Activated naive CD8-positive, alpha-beta T cell treated with anti-CD3 and anti-CD28 coated beads, Interleukin-2, amount 10 ng/mL, durations not matched to agents 7 days and 5 days (primary cell): ENCODE data around the gene CINP. TPM values are rescaled to one million over a fixed set of nuclear protein-coding genes. Genes with fewer than 3 reads are reported as not detected.

ENCODE experiments used
- ATAC-seq: fragments of 150-1000 bp; cut with Tn5 transposase; one replicate; pipeline ENCODE4 v1.10.0; 2021; ENCODE audit warnings: low read depth, moderate library complexity
- POLR2A ChIA-PET: fragments of 350-600 bp; sonication (Branson Sonifier 250); formaldehyde crosslinking; loops from one replicate; lab custom pipeline; 2021; ENCODE audit warnings: antibody characterized with exemption; lab: Charles Lee
- DNase-seq: peaks from one replicate; pipeline ENCODE4 v3.0.0; 2021
- H3K27ac Mint-ChIP-seq: one replicate; pipeline ENCODE4 v1.8.0; 2022; ENCODE audit warnings: mild to moderate bottlenecking, mixed read lengths
- H3K27me3 Mint-ChIP-seq: one replicate; pipeline ENCODE4 v1.8.0; 2022; ENCODE audit warnings: mild to moderate bottlenecking, moderate library complexity, mixed read lengths
- H3K36me3 Mint-ChIP-seq: one replicate; pipeline ENCODE4 v1.8.0; 2021; ENCODE audit warnings: mild to moderate bottlenecking, mixed read lengths
- H3K4me1 Mint-ChIP-seq: one replicate; pipeline ENCODE4 v1.8.0; 2021; ENCODE audit warnings: mixed read lengths
- H3K4me3 Mint-ChIP-seq: one replicate; pipeline ENCODE4 v1.8.0; 2022; ENCODE audit warnings: mild to moderate bottlenecking, moderate library complexity, mixed read lengths
- H3K9me3 Mint-ChIP-seq: one replicate; pipeline ENCODE4 v1.8.0; 2021; ENCODE audit warnings: mixed read lengths
- total RNA-seq, 2 experiments: library from RNA; stranded (reverse); gene quantifications; one replicate each; pipeline ENCODE4 v1.2.3, GENCODE V29; 2021

The CINP gene
- 10 to 100 TPM; 29.8 to 35.6 TPM for total RNA-seq

DNA sequence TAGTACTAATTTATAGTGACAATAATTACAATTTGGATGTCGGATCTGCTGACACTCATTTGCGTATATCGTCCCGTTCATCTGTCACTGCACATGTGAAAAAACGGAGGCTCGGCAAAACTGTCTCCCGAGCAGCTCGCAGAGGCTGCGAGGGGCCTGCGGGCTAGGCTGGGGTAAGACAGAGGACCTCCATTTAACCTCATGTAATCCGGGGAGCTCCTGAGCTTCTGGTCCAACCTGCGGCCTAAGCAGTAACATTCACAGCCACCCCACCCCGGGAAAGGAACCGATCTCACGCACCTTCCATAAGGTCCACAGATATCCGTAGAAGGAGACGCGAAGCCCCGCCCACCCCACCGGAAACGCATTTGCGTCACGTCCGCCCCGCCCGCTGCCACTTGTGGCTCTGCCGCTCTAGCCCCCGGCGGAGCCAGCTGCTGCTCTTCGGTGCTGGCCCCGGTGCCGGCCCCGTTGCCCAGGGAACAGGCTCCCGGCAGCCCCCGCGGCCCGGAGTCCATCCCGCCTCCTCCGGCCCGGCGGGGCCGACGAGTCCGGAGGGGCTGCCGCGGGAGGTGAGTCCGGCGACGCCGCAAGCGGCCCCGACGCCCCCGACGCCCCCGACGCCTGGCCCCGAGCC, at the start of gene CINP, which contains the start of gene TECPR2:
Gene CINP, minus strand, starts transcription at position 346 of the 637 bp plus-strand sequence. Its CDS starts 39 bp downstream, at position 307.
Gene TECPR2, plus strand, starts transcription at position 397 of the 637 bp plus-strand sequence. CDS start 13,781 bp downstream, outside the sequence.
- Mint-ChIP-seq H3K27ac (peak within 1 kb of the TSS; percentile 86), H3K9me3 (no peaks in the 10 kb centered on the region), H3K4me3 (peak within 1 kb of the TSS; percentile 91), H3K4me1 (peaks cover 31% of the 10 kb centered on the region), H3K36me3 (peaks cover 2% of the 10 kb centered on the region), H3K27me3 (no peaks in the 10 kb centered on the region)
- peak; percentile 92 for ATAC-seq
- POLR2A ChIA-PET = interaction anchor here (0.7 to 1.9 kb wide), 11 partner anchors 10 to 223 kb away, joined by 3 to 13 read pairs (median 3); partner anchors contain the start of genes ANKRD9, WDR20 and ZNF839
- peak; percentile 95 for DNase-seq

DNA sequence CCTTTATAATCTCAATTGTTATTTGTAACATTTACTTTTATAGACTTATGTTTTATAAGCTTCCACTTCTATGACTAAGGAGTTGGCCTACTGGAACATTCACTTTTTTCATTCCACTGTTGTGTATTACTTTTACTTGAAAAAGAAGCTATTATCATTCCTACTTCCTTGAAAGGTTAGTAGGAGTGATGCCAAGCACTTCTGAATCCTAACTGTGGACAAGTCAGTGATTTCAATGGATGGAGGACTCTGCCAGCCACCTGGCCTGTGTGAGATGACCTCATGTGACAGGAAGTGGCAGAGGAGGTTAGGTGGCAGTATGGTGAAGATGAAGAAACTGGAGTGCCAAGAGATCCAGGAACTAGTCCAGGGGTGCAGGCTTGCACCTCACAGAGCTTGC, 46.0 kb upstream of the CINP start:
- no peak overlapping the region for H3K27ac Mint-ChIP-seq
- POLR2A ChIA-PET = no interaction called here

DNA sequence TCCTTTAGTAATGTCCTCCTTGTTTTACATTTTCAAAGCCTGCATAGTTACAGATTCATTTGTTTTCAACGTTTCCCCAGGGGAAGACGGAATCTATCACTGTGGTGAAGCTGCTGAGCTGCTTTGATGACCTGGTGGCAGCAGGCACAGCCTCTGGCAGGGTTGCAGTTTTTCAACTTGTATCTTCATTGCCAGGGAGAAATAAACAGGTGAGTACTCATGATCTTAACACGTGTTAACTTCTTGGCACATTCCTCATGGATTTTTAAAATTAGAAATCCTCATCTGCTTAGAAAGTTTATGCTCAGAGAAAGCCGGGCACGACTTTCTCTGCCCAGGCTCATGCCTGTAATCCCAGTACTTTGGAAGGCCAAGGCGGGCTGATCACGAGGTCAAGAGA, 44.6 kb upstream of the CINP start:
- Mint-ChIP-seq H3K27ac (no peak overlapping the region), H3K4me1 (peaks cover 5% of the 10 kb centered on the region), H3K4me3 (no peak overlapping the region), H3K27me3 (no peaks in the 10 kb centered on the region), H3K9me3 (peaks cover 14% of the 10 kb centered on the region), H3K36me3 (peaks cover 22% of the 10 kb centered on the region)
- ATAC-seq (no peak), DNase-seq (no peak)
- POLR2A ChIA-PET = no interaction called here

More for the DNA sequence above, 46.0 kb upstream of the CINP start:
- H3K36me3 Mint-ChIP-seq = peaks cover 11% of the 10 kb centered on the region
- H3K27me3 Mint-ChIP-seq = no peaks in the 10 kb centered on the region
- H3K4me1 Mint-ChIP-seq = peaks cover 5% of the 10 kb centered on the region
- DNase-seq (no peak), ATAC-seq (no peak)
- H3K4me3 Mint-ChIP-seq = no peak overlapping the region
- H3K9me3 Mint-ChIP-seq = peaks cover 2% of the 10 kb centered on the region

DNA sequence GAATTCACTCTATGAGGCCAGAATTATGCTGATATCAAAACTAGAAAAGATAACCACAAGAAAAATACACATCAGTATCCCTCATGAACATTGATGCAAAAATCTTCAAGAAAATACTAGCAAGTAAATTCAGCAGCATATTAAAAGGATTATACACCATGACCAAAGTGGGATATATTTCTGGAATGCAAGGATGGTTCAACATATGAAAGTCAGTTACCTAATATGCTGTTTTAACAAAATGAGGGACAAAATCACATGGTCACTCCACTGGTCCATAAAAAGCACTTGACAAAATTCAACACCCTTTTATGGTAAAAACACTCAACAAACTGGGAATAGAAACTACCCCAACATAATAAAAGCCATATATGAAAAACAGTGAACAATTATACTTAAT, 40.3 kb upstream of the CINP start:
- ATAC-seq (no peak), DNase-seq (no peak)
- Mint-ChIP-seq H3K36me3 (peaks cover 30% of the 10 kb centered on the region), H3K9me3 (peaks cover 23% of the 10 kb centered on the region), H3K4me1 (no peaks in the 10 kb centered on the region), H3K27me3 (no peaks in the 10 kb centered on the region), H3K27ac (no peak overlapping the region), H3K4me3 (no peak overlapping the region)
- POLR2A ChIA-PET = no interaction called here

DNA sequence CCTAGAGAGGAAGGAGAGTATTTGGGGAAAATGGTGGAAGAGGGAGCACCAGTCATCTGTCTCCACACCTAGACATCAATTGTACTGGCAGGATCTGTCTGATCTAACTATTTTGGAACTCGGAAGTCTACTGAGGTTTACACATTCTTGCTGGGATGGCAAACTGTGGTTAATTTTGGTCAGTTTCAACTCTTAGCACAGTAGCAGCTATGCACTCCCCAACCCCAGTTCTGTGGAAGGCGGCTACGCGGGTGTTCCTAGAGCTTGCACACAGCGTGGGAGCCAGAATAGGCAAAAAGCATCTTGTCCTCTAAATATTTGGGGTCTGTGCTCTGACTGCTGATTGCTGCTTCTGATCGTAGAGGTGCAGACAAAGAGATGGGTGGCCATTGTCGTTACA, 33.8 kb upstream of the CINP start:
- no peak for DNase-seq
- POLR2A ChIA-PET = no interaction called here
- Mint-ChIP-seq H3K4me1 (peaks cover 6% of the 10 kb centered on the region), H3K27me3 (no peaks in the 10 kb centered on the region), H3K9me3 (peaks cover 14% of the 10 kb centered on the region), H3K27ac (no peak overlapping the region), H3K36me3 (peaks cover 34% of the 10 kb centered on the region), H3K4me3 (no peak overlapping the region)
- ATAC-seq = no peak

DNA sequence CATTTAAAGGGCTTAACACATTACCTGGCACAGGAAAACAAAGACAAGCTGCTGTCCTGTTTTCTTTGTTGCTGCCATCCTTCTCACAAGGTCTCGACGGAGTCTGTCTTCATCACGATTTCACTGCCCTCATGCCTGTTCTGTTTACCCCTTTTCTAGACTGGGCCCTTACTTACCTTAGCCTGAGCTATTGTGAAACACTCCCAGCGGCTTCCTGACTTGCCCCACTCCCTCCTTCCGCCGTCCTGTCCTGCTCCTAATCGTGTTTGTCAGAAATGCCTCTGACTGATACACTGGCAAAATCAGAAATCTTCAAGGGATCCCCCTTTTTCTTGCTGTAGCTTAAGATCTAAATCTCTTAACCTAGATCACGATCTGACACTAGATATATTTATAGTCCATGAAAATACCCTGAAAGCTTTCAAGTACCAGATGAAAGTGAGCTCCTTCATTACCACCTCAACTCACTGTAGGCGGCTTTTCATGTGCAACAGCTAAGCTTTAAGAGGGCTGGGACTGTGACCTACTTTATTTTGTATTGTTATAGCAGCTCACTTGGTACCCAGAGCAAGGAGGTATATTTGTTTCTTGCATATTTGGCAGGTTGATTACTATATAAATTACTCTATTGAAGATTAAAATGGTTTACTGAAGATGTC, 32.2 kb upstream of the CINP start:
- H3K36me3 Mint-ChIP-seq = peaks cover 39% of the 10 kb centered on the region
- DNase-seq (no peak), ATAC-seq (peak; percentile 42)
- H3K27ac Mint-ChIP-seq = peak overlapping the region; percentile 44
- H3K27me3 Mint-ChIP-seq = no peaks in the 10 kb centered on the region
- peak overlapping the region; percentile 60 for H3K4me3 Mint-ChIP-seq
- H3K4me1 Mint-ChIP-seq = peaks cover 6% of the 10 kb centered on the region
- POLR2A ChIA-PET = interaction anchor here (0.6 to 0.7 kb wide), 3 partner anchors 32 to 86 kb away, joined by 3 to 4 read pairs (median 4); partner anchors contain the start of genes CINP and TECPR2
- H3K9me3 Mint-ChIP-seq = peaks cover 14% of the 10 kb centered on the region

DNA sequence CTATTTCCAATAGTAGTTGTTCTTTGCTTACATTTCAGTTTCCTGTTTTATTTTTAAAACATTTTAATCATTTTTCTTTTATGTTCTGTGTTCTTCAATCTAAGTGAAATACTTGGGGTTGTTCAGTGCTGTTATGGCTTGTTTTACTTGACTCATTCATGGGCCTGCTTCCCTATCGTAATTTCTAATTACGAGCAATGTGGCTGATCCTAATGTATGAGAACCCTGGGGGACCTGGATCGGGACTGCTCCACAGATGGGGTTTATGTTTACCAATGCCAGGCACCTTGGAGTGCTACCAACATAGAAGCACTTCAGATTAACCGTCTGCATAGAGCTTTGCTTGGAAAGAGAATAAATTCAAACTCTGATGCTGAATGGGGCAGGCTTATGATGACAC, 29.8 kb upstream of the CINP start:
- Mint-ChIP-seq H3K4me3 (no peak overlapping the region), H3K27me3 (no peaks in the 10 kb centered on the region), H3K9me3 (peaks cover 6% of the 10 kb centered on the region), H3K36me3 (peaks cover 30% of the 10 kb centered on the region), H3K4me1 (peaks cover 6% of the 10 kb centered on the region), H3K27ac (no peak overlapping the region)
- no peak for ATAC-seq
- no peak for DNase-seq
- POLR2A ChIA-PET = no interaction called here

DNA sequence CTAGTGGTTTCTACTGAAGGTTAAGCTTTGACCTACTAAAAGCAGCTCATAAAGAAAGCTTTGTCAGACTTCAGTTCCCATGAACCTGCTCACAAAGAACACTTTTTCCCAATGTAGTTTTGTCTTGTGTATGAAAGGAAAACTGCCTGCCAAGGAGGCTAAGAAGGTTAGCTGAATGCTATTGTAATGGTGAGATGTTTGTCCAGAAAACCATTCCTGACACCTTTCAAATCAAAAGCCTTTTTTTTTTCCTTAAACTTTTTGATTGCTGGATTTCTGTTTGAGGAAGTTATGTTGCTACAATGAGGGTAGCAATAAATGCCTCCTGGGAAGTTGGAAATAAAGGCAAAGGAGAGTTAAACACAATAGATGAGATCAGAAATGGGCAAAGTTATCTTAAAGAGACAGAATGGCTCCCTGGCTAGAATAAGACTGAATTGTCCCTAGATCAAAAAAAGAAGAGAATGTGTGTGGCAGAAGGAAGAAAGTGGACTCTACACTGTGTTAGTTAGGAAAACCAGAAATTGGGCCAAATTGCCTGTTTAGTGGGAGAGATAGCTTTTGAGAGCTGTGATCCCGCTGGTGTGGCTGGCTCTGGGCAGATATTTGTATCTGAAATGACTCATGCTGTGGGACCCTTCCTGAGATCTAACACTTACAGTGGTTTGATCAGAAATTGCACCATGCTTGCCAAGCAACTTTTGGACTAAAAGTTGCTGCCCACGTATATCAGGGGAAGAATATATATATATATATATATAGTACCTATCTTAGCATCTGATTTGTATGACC, 27.6 kb upstream of the CINP start:
- H3K27ac Mint-ChIP-seq = no peak overlapping the region
- POLR2A ChIA-PET = no interaction called here

DNA sequence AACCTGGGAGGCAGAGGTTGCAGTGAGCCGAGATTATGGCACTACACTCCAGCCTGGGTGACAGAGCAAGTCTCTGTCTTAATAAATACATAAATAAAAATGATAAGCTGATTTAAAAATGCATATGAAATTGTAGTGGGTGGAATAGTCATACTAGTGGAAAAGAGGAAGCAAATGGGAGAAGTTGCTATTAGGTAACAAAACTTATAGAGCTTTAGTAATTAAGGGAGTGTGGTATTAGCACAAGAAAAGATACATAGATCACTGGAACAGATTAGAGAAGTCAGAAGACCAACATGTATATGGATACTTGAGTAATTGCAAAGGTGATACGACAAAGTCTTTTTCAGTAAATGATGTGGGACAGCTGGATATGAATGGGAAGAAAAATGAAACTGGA, 26.6 kb upstream of the CINP start:
- DNase-seq = no peak
- Mint-ChIP-seq H3K4me3 (no peak overlapping the region), H3K9me3 (peaks cover 1% of the 10 kb centered on the region), H3K27me3 (no peaks in the 10 kb centered on the region), H3K4me1 (peaks cover 2% of the 10 kb centered on the region), H3K36me3 (peaks cover 16% of the 10 kb centered on the region), H3K27ac (no peak overlapping the region)
- POLR2A ChIA-PET = no interaction called here
- no peak for ATAC-seq

More for the DNA sequence above, 27.6 kb upstream of the CINP start:
- H3K9me3 Mint-ChIP-seq = peaks cover 1% of the 10 kb centered on the region
- H3K4me1 Mint-ChIP-seq = peaks cover 6% of the 10 kb centered on the region
- no peaks in the 10 kb centered on the region for H3K27me3 Mint-ChIP-seq
- no peak for ATAC-seq
- peaks cover 16% of the 10 kb centered on the region for H3K36me3 Mint-ChIP-seq
- no peak for DNase-seq
- H3K4me3 Mint-ChIP-seq = no peak overlapping the region

DNA sequence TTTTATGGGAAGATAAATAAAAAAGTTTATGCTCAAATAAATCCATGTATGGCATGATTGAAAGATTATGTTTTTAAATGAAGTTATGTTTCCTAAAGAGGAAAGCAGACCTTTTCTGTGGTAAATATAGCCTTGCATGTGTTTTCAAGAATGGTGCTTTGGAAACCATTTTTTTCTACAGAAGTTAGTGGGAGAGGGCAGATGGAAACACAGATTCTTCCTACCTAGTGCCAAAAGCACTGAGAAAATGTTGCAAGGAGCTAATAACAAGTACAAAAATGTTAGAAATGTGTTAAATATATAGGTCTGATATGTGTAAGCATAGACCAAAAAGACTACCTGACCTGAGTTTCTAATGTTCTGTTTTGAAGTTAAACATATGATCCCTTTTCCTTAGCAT, 24.4 kb upstream of the CINP start:
- DNase-seq (no peak), ATAC-seq (no peak)
- Mint-ChIP-seq H3K27me3 (no peaks in the 10 kb centered on the region), H3K4me1 (no peaks in the 10 kb centered on the region), H3K9me3 (no peaks in the 10 kb centered on the region), H3K27ac (no peak overlapping the region), H3K36me3 (peaks cover 10% of the 10 kb centered on the region), H3K4me3 (no peak overlapping the region)
- POLR2A ChIA-PET = no interaction called here

DNA sequence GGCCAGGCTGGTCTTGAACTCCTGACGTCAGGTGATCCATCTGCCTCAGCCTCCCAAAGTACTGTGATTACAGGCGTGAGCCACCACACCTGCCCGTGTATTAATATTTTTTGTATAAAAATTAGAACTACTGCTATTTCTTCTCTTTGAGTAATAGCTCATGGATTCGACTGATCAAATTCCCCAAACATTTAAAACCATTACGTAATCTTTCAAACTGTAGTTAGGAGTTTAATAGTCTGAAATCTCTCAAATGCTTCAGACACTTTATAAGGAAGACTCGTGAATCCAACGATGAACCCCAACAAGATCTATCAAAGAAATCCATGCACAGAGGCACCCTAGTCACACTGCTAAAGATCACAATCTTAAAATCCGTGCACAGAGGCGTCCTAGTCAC, 16.1 kb upstream of the CINP start:
- DNase-seq (no peak), ATAC-seq (no peak)
- Mint-ChIP-seq H3K27me3 (no peaks in the 10 kb centered on the region), H3K4me3 (no peak overlapping the region), H3K36me3 (peaks cover 4% of the 10 kb centered on the region), H3K27ac (no peak overlapping the region), H3K9me3 (no peaks in the 10 kb centered on the region), H3K4me1 (peaks cover 12% of the 10 kb centered on the region)
- POLR2A ChIA-PET = no interaction called here

DNA sequence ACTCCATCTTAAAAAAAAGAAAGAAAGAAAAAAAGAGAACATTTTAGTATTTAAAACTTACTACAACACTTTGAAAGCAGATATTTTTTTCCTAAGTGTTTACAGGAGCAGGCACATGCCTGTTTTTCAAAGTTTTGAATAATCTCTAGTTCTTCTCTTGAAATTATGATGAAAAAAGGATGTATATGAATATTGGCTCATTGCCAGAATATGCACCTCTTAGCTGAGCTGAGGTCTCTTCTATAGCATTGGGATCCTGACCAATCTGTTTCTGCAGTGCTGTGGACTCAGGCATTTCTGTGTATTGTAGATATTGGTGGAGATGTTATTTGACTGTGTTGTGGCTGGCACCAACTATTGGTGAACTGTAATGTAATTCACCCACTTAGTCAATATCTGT, 15.0 kb upstream of the CINP start:
- Mint-ChIP-seq H3K4me3 (no peak overlapping the region), H3K36me3 (peaks cover 4% of the 10 kb centered on the region), H3K4me1 (peaks cover 12% of the 10 kb centered on the region), H3K9me3 (no peaks in the 10 kb centered on the region), H3K27me3 (no peaks in the 10 kb centered on the region), H3K27ac (no peak overlapping the region)
- DNase-seq = no peak
- POLR2A ChIA-PET = no interaction called here
- ATAC-seq = no peak

DNA sequence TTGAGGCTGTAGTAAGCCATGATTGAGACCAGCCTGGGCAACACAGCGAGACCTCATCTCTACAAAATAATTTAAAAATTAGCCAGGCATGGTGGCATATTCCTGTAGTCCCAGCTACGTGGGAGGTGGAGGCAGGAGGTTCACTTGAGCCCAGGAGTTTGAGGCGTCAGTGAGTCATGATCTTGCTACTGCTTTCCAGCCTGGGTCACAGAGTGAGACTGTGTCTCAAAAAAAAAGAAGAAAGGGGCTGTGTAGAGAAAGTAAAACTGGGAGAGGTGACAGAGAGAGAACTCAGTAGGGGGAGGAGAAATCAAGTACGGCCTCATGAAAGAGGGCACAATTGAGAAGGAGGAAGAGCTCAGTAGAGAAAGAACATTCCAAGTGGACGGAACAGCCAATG, 12.4 kb upstream of the CINP start:
- no peak overlapping the region for H3K4me3 Mint-ChIP-seq
- peaks cover 15% of the 10 kb centered on the region for H3K4me1 Mint-ChIP-seq
- no peaks in the 10 kb centered on the region for H3K9me3 Mint-ChIP-seq
- POLR2A ChIA-PET = no interaction called here
- H3K36me3 Mint-ChIP-seq = peaks cover 5% of the 10 kb centered on the region
- H3K27me3 Mint-ChIP-seq = no peaks in the 10 kb centered on the region
- ATAC-seq (no peak), DNase-seq (no peak)
- H3K27ac Mint-ChIP-seq = no peak overlapping the region
